BE2C (cell line): Measurements from ENCODE around the gene MYO5A.
"Not testable (repeated sequence)": the region's sequence is repeated elsewhere in the genome, so short reads cannot be mapped to it uniquely, and the experiment has no call there.

ENCODE experiments used
- DNase-seq: peaks from one replicate; pipeline ENCODE4 v3.0.0-alpha.2; 2020
- H3K27me3 ChIP-seq: fragments of 250-450 bp; sonication (Bioruptor Pico); 2 replicates; pipeline ENCODE4 v1.5.1; 2020; ENCODE audit warnings: mild to moderate bottlenecking
- H3K36me3 ChIP-seq: fragments of 250-450 bp; sonication (Bioruptor Pico); 2 replicates; pipeline ENCODE4 v1.5.1; 2020; ENCODE audit warnings: mild to moderate bottlenecking
- H3K4me1 ChIP-seq: fragments of 250-450 bp; sonication (Bioruptor Pico); 2 replicates; pipeline ENCODE4 v1.5.1; 2020
- H3K4me3 ChIP-seq: 2 replicates; pipeline ENCODE4 v1.5.1; 2011; ENCODE audit warnings: low read depth, low read length
- H3K9me3 ChIP-seq: fragments of 250-450 bp; sonication (Bioruptor Pico); 2 replicates; pipeline ENCODE4 v1.5.1; 2020
- TF ChIP-seq, protein P1 (sequence below): IDR thresholded peaks from 2 replicates; pipeline ENCODE4 v1.5.1; 2012; ENCODE audit warnings: mild to moderate bottlenecking, low read depth, low read length

MYO5A gene

DNA sequence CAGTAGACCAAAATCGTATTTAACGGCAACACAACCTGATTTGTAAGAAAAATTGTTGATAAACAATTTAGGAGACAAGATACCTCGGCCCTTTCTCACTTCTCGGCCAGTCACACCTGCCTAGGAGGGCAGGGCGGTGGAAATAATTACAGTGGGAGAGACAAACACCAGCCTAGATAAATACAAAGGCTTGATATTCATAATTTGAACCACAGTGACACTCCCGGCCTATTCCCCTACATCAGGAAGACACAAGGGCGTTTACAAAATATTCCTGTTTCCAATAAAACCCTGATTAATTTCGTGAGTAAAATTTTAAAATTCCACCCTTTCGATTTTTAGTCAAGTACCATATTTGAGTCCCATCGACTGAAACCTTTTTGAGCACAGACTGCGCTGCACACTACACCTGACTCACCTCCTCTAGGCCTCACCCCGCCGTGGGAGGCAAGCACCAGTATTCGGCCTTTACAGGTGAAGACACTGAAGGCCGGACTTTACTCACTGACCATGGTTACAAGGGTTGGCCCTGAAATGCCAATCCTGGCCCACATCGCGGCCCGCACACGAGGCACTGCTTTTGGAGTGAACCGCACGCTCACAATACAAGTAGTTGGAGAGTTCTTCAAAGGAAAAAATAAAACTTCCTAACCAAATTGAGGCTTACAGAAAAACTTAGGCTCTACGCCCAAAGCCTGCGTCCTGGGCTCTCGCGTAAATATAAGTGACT lies 39.4 kb upstream of the MYO5A start:
- Histone ChIP-seq H3K9me3 (no peaks in the 10 kb centered on the region), H3K4me1 (no peaks in the 10 kb centered on the region), H3K36me3 (peaks cover 5% of the 10 kb centered on the region; the same call in 1 of the 2 replicates), H3K27me3 (no peaks in the 10 kb centered on the region), H3K4me3 (peak overlapping the region; percentile 92)
- TF ChIP-seq, protein P1, sequence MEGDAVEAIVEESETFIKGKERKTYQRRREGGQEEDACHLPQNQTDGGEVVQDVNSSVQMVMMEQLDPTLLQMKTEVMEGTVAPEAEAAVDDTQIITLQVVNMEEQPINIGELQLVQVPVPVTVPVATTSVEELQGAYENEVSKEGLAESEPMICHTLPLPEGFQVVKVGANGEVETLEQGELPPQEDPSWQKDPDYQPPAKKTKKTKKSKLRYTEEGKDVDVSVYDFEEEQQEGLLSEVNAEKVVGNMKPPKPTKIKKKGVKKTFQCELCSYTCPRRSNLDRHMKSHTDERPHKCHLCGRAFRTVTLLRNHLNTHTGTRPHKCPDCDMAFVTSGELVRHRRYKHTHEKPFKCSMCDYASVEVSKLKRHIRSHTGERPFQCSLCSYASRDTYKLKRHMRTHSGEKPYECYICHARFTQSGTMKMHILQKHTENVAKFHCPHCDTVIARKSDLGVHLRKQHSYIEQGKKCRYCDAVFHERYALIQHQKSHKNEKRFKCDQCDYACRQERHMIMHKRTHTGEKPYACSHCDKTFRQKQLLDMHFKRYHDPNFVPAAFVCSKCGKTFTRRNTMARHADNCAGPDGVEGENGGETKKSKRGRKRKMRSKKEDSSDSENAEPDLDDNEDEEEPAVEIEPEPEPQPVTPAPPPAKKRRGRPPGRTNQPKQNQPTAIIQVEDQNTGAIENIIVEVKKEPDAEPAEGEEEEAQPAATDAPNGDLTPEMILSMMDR = no peak
- peak; percentile 14 for DNase-seq

DNA sequence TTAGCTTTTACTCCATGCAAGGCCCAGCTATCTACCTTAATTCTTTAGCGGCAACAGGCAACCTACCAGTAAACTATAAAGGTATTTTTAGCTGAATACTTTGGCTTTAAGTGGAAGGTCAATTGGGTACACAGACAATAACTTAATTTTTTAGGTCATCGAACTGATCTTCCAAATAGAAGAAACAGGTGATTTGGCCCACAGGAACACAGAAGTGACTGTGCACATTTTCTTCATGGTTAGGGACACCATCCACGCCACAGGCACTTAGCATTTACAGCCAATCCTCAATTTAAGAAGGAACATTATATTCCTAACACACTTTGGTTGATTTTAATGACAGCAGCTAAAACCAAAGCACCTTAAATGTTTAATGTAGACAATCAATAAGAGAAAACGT lies 38.2 kb upstream of the MYO5A start:
- no peak for DNase-seq
- Histone ChIP-seq H3K9me3 (no peaks in the 10 kb centered on the region), H3K27me3 (no peaks in the 10 kb centered on the region), H3K36me3 (peaks cover 7% of the 10 kb centered on the region; the same call in 1 of the 2 replicates), H3K4me3 (peak overlapping the region; percentile 92), H3K4me1 (no peaks in the 10 kb centered on the region)
- TF ChIP-seq, protein P1 = no peak

DNA sequence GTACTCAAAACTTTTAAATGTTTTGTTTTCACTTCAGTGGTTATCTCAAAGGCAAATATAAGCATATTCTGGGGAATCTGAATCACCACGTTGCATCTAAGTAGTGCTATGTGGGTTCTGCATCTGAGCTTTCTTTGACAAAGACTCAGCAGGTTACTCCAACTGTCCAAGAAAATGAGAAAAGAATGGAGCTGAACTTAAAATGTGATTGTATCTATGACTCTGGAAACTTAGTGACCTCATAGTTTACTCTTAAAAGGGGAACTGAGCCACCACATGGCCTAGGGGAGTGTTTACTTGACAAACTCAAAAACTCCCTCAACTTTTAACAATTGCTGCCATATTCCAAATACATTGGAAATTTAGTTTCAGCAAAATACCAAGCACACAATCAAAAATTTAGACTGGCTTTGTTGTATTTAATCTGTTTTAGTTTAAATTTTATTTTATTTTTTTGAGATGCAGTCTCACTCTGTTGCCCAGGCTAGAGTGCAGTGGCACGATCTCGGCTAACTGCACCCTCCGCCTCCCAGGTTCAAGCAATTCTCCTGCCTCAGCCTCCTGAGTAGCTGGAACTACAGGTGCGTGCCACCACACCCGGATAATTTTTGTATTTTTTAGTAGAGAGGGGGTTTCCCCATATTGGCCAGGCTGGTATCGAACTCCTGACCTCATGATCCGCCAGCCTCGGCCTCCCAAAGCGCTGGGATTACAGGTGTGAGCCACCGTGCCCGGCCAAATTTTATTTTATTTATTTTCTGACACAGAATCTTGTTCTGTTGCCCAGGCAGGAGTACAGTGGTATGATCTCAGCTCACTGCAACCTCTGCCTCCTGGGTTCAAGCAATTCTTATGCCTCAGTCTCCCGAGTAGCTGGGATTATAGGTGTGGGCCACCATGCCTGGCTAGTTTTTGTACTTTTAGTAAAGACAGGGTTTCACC lies 37.0 kb upstream of the MYO5A start:
- not testable (repeated sequence) for H3K4me1 ChIP-seq, H3K36me3 ChIP-seq, H3K27me3 ChIP-seq, DNase-seq, H3K4me3 ChIP-seq, H3K9me3 ChIP-seq

DNA sequence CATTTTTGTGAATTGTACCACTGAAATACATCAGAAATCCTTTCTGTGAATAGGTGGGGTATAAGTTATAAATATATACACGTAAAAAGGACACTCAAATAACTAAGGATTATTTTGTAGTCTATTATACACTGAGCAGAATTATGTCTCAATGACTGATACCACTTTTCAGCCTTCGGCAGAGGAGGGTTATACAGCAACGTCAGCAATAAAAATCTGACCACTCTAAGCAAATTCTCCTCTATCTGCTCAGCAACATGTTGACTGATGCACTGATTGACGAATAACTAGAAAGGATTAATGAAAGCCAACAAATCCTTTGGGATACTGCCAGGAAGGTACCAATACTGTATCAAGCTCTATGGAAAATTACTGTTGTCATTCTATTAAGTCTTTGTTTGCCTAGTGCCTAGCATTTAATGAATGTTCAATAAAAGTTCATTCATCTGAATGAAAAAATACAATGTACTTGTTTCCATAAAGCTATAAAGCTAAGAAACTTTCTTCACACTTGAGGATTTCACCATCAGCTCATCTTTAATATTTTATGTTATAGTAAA lies 34.9 kb upstream of the MYO5A start:
- no peak overlapping the region for H3K4me3 ChIP-seq
- peaks cover 12% of the 10 kb centered on the region for H3K4me1 ChIP-seq
- peaks cover 11% of the 10 kb centered on the region for H3K36me3 ChIP-seq
- TF ChIP-seq, protein P1 = no peak
- no peak for DNase-seq
- no peaks in the 10 kb centered on the region for H3K27me3 ChIP-seq
- H3K9me3 ChIP-seq = no peaks in the 10 kb centered on the region

DNA sequence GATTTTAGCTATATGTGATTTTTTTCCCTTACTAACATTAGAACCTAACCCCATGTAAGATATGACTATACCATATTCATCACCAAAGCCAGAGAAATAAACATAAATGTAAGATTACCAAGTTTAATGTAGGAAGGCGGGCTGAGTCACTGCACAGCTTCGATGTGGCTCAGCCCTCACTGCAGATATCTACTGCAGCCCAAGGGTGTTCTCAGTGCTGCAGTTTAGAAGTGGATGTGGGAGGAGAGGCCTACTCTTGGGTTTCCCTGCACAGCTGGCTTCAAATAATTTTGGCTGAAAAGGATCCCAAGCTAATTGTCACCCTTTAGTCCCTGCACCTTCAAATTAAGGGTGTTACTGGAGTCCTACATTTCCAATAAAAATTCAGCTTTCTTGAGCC lies 30.9 kb upstream of the MYO5A start:
- TF ChIP-seq, protein P1 = no peak
- H3K27me3 ChIP-seq = no peaks in the 10 kb centered on the region
- H3K9me3 ChIP-seq = no peaks in the 10 kb centered on the region
- peaks cover 24% of the 10 kb centered on the region for H3K36me3 ChIP-seq
- no peak for DNase-seq
- no peak overlapping the region for H3K4me3 ChIP-seq
- peaks cover 25% of the 10 kb centered on the region for H3K4me1 ChIP-seq

DNA sequence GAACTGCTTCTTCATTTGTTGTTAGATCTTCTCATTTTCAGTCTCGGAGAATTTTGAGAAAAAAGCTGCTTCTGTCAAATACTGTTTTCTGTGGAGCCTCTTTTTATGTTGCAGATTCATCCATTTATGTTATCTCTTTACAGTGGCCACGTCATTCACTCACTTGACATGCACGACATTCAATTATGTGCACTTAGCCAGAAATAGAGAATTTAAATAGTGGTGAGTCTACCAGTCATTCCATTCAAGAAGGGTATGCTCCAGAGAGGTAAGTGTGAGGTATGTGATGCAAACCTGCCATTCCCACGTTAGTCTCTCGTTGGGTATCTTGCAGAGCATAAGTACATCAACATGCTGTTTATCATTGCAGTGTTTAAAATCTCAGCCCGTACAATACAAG lies 30.3 kb upstream of the MYO5A start:
- no peak overlapping the region for H3K4me3 ChIP-seq
- TF ChIP-seq, protein P1 = no peak
- H3K27me3 ChIP-seq = no peaks in the 10 kb centered on the region
- peaks cover 28% of the 10 kb centered on the region for H3K4me1 ChIP-seq
- no peak for DNase-seq
- peaks cover 25% of the 10 kb centered on the region for H3K36me3 ChIP-seq
- H3K9me3 ChIP-seq = no peaks in the 10 kb centered on the region
